ENCODE measurements around the gene ARSG.

The ARSG gene

DNA sequence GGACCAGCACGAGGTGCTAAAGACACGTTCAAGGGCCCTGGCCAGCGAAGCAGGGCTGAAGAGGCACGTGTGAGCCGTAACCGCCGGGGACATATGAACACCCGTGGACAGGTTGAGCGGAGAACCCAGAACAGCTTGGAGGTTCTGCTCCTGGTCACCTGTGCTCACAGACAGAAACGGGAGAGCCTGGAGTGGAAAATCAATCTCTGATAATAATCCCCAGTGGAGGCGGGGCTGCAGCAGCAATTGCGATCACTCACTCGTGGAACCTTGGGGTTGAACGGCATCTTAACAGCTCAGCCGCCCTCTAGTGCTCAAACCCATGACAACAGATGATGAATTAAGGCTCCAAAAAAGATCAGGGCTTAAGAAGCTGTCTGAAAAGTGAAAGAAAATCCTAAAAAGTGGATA lies 140.4 kb downstream of the ARSG start:
- peak; percentile 29 for DNase-seq
- Mint-ChIP-seq H3K4me1 (peaks cover 21% of the 10 kb centered on the region), H3K27me3 (ENCODE audit: low read depth, poor library complexity) (no peaks in the 10 kb centered on the region), H3K9me3 (no peaks in the 10 kb centered on the region), H3K36me3 (ENCODE audit: low read depth) (peaks cover 15% of the 10 kb centered on the region), H3K4me3 (no peak overlapping the region), H3K27ac (no peak overlapping the region)
- TF ChIP-seq CTCF (IDR thresholded peaks at IDR 0.05), result peak; percentile 27

- no peaks in the 10 kb centered on the region for H3K9me3 Mint-ChIP-seq
- H3K27ac Mint-ChIP-seq, result no peak overlapping the region
- H3K4me1 Mint-ChIP-seq, result peaks cover 21% of the 10 kb centered on the region
- TF ChIP-seq CTCF (IDR thresholded peaks at IDR 0.05), result no peak
- DNase-seq, result no peak
- peaks cover 15% of the 10 kb centered on the region for H3K36me3 Mint-ChIP-seq (ENCODE audit: low read depth)
- peaks cover 3% of the 10 kb centered on the region for H3K27me3 Mint-ChIP-seq (ENCODE audit: low read depth, poor library complexity)
- no peak overlapping the region for H3K4me3 Mint-ChIP-seq
Observed at GRCh38 chr17:68432086-68432864, 141.0 kb downstream of the ARSG start.

- DNase-seq, result no peak
- Mint-ChIP-seq H3K4me1 (peaks cover 27% of the 10 kb centered on the region), H3K27me3 (ENCODE audit: low read depth, poor library complexity) (peaks cover 4% of the 10 kb centered on the region), H3K4me3 (no peak overlapping the region), H3K27ac (no peak overlapping the region), H3K36me3 (ENCODE audit: low read depth) (peaks cover 15% of the 10 kb centered on the region), H3K9me3 (no peaks in the 10 kb centered on the region)
- TF ChIP-seq CTCF (IDR thresholded peaks at IDR 0.05), result no peak
Observed at GRCh38 chr17:68433211-68433610, 141.9 kb downstream of the ARSG start.

DNA sequence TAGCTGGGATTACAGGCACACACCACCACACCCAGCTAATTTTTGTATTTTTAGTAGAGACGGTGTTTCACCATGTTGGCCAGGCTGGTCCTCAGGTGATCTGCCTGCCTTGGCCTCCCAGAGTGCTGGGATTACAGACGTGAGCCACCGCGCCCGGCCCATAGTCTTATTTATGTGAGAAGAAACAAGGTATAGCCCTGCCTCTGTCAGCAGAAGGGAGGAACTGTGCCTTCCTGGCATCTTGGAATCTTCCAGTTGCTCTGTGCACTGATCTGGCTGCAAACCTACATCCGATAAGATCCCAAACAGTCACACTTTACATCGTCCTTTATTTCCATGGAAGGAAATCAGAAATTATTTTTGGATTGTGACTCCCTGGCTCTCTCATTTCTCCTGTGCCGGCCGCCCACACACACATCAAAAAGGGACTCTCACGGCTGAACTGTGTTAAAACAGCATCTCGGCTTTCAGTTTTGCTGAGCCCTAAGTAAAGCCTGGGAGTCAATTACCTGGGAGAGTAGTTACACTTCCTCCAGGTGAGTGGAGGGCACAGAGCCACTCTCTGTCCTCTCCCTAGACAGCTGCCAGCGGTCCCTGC lies 142.7 kb downstream of the ARSG start:
- no peak overlapping the region for H3K27ac Mint-ChIP-seq

GRCh38 chr17:68435361-68435760 lies 144.1 kb downstream of the ARSG start:
- Mint-ChIP-seq H3K4me1 (peaks cover 37% of the 10 kb centered on the region), H3K27me3 (ENCODE audit: low read depth, poor library complexity) (peaks cover 4% of the 10 kb centered on the region), H3K27ac (no peak overlapping the region), H3K4me3 (no peak overlapping the region), H3K9me3 (no peaks in the 10 kb centered on the region), H3K36me3 (ENCODE audit: low read depth) (peaks cover 6% of the 10 kb centered on the region)
- no peak for DNase-seq
- no peak for TF ChIP-seq CTCF (IDR thresholded peaks at IDR 0.05)

More for the DNA sequence above, 142.7 kb downstream of the ARSG start:
- H3K4me1 Mint-ChIP-seq, result peaks cover 29% of the 10 kb centered on the region
- peaks cover 14% of the 10 kb centered on the region for H3K36me3 Mint-ChIP-seq (ENCODE audit: low read depth)
- no peaks in the 10 kb centered on the region for H3K9me3 Mint-ChIP-seq
- no peak overlapping the region for H3K4me3 Mint-ChIP-seq
- no peak for DNase-seq
- no peak for TF ChIP-seq CTCF (IDR thresholded peaks at IDR 0.05)
- H3K27me3 Mint-ChIP-seq (ENCODE audit: low read depth, poor library complexity), result peaks cover 4% of the 10 kb centered on the region

Measured in nephron progenitor cell (in vitro differentiated cells).